Measurements from ENCODE around the gene BOLL.

- TF ChIP-seq CTCF (conservative IDR thresholded peaks at IDR 0.05) (no peak), EZH2 (IDR thresholded peaks at IDR 0.05; ENCODE audit: low read depth) (no peak)
Observed at GRCh38 chr2:197711578-197711977, 73.5 kb downstream of the BOLL start.

Data from PC-9 (cell line).